A549 treated with RU486 at 1 μM for 4 hours (cell line): ENCODE data around the gene C3orf22. TPM values are rescaled to one million over a fixed set of nuclear protein-coding genes. Genes with fewer than 3 reads are reported as not detected.

Experiments used
- total RNA-seq: library from RNA; stranded (reverse); fragments of 200-300 nt; extraction: Qiagen RNA extraction; gene quantifications from 5 replicates; pipeline ENCODE4 v1.2.3, GENCODE V29; 2022; ENCODE audit warnings: low read depth

C3orf22 gene
- not detected in 5 replicates for total RNA-seq

DNA sequence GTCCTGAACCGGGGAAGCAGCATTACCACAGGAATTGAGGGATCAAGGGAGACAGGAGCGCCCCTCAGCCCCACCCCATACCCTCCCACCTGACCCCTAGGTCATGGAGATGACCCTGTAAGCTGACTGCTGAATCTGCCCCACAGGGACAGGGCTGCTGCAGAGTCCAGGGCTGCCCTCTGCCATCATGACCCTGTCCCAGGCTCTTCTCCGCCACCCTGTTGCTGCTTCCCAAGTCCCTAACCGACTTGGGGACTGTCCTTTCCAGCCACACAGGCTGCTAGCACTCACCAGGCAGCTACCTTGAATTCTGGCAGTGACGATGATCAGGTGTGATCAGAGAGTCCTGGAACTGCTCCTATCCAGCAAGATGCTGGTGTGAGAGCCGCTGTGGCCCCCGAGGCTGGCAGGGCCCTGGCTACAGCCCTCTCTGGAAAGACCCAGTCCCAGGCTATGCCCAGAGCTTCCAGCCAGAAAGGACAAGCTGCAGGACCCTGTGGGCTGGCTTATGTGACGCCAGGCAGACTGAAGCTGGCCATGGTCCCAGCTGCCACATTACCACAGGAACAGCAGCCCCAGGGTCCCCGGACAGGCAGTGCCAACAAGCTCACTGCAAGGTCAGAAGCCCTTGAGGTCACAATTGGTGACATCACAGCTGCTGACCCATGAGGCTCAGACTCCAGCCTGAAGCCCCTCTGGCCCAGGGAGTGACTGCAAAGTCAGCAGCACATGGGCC is at the start of gene C3orf22:
C3orf22 (minus strand) TSS at position 597 of the 736 bp plus-strand sequence. CDS start 5,542 bp downstream, outside the sequence.

DNA sequence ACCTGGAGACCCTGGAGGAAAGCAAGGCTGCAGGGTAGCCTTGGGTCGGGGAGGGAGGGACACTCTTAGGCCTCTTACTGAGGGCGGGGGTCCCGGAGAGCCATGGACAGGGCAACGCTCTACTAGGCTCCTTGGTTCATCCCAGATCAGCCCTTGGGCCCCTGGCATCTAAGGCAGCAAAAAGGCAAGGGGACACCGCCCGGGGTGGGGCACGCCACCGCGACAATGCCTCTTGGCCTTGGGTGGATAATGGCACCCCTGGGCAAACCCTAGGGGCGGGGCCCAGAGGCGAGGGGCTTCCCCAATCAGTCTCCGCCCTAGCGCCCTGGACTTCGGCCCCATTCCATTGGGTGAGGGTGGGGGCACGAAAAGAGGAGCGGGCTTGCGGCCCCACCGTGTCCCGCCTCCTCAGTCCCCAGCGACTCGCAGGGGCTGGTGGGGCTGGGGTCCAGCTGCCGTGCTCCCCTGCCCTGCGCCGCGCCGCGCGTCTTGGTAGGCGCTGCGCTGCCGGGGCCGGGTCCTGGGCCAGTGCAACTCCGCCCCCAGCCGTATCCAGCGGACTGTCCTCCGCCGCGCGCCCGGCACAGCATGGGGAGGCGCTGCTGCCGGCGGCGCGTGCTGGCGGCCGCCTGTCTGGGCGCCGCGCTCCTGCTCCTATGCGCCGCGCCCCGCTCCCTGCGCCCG is 34.8 kb downstream of the C3orf22 start, which contains the start of gene CHST13:
CHST13 (plus strand) TSS at position 411 of the 684 bp plus-strand sequence; CDS start at position 589, 178 bp downstream.

DNA sequence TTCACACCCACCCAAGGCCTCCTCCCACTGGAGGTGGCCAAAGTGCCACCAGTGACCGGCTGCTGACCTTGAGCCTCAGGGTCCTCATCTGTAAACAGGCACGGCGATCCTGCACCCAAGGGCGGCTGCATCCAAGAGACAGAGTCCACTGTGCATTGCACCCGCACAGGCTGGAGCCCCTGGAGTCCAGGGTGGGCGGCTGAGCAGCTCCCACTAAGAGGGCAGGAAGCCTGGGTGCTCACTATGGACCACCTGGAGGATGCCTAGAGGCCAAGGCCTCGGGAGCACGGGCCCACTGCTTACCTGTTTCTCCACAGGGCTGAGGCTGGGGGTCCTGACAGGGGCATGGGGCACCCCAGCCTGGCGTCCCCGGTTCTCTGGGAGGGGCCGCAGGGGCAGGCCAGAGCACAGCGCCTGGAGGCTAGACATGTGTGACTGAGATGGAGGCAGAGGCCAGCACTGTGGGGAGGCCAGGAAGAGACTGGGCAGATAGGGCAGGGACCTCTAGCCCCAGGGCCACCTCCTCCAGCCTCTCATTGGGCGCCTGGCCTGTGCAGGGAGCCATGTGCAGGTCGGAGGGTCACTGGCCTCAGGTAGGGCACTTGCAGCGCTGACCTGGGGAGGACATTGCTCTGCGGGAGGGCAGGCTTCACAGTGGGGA is 41.3 kb downstream of the C3orf22 start, which contains the start of gene UROC1:
UROC1 (minus strand) TSS at position 483 of the 661 bp plus-strand sequence; CDS start at position 429, 54 bp downstream.

Other genes with a start within 250 kb of the C3orf22 start
- gene KLF15, start 201.5 kb downstream of the C3orf22 start, total RNA-seq: 0.06 to 0.19 TPM (median 0.09 TPM) in 4 of 5 replicates, not detected in the other
- not detected in 5 replicates for gene CFAP100, start 164.0 kb downstream of the C3orf22 start, total RNA-seq
- 6.5 to 8.2 TPM (median 7.8 TPM) in 5 replicates for gene ZXDC, start 83.0 kb downstream of the C3orf22 start, total RNA-seq
- gene UROC1, start 41.2 kb downstream of the C3orf22 start, total RNA-seq: not detected in 5 replicates
- gene CHST13, start 34.8 kb downstream of the C3orf22 start, total RNA-seq: 0.42 to 1.1 TPM (median 0.99 TPM) in 5 replicates
- 6.1 to 8.5 TPM (median 6.6 TPM) in 5 replicates for gene TXNRD3, start 96.2 kb upstream of the C3orf22 start, total RNA-seq
- gene CHCHD6, start 145.3 kb upstream of the C3orf22 start, total RNA-seq: 17.5 to 20.1 TPM (median 18.9 TPM) in 5 replicates